HG02571 (cell line): ENCODE data around the gene MGST2.

Experiments used
- ATAC-seq: cut with Tn5 transposase; IDR thresholded peaks from one replicate; pipeline ENCODE4 v1.9.1; 2021; ENCODE audit warnings: mild to moderate bottlenecking, moderate library complexity; ENCODE audit not compliant: unreplicated experiment

The MGST2 gene

DNA sequence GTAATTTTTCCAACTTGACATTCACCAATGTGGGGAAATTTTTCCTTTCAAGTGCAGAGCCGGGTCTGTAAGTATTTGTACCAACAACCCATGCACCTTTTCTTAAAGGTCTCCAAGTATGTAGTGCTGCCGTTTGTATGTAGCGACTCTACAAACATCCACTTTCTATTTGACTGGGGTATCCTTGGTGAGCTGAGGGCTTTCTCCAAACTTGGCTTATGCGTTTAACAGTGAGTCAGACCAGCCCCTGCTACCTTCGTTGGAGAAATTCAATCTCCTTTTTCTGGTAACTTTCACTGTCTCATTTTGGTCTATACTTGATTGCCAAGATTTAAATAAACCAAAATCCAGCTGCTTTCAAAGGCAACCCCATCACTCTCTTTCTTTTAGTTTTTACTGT is 34.9 kb downstream of the MGST2 start:
- ATAC-seq, result no peak

DNA sequence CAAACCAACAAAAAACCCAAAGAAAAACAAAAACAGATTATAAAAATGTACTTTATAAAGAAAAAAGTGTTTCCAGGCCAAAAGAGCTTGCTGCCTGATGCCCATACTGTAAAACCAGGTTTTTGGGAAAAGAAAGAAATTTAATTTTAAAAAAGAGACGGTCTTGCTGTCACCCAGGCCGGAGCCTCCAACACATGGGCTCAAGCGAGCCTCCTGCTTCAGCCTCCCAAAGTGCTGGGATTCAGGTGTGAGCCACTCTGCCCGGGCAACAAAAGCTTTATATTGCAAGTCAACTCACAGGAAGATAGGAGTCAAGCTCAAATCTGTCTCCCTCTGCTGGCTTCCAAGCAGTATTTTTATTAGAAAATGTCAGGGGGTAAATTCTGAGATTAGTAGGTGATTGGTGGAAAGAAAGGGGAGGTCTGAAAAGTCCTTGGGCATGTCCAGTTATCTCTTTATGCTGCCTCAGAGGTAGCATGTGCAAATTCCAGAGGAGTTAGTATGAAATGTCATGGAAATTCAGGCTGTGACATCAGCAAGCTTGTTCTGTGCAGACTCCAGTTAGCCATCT is 39.4 kb downstream of the MGST2 start:
- ATAC-seq, result no peak

DNA sequence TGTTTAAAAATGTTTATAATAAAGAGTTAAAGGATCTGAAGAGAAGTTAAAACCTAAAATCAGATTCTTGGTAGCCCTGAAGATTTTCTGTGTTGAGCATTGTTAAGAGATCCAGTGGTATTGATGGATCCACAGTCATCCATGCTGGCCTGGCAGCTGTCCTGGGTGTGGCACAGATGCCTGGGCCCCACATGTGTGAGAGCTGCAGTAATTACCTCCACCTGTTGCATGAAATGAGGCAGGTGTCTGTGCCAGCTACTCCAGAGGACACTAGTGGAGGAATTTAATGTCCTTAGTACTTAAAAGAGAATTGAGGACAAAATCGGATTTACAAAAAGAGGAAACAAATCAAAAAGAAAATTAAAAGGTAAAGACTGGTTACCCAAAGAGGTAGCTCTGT is 44.0 kb downstream of the MGST2 start:
- no peak for ATAC-seq

DNA sequence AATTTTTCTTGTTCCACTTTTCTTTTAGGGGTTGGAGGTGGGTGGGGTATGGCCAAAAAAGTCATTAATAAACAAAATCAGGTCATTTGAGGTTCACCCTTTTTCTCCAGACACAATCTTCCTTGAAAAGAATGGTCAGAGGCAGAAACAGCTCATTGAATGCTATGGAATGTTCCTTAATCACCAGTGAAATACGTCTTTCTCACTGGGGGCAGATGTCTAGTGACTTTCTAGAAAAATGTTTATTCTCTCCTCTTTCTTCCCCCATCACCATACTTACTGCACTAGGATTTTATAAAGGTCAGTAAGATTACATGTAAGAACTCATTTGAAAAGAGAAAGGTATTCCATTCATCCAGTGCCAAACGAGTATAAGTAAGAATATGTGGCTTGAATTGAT is 44.5 kb downstream of the MGST2 start:
- ATAC-seq, result no peak

DNA sequence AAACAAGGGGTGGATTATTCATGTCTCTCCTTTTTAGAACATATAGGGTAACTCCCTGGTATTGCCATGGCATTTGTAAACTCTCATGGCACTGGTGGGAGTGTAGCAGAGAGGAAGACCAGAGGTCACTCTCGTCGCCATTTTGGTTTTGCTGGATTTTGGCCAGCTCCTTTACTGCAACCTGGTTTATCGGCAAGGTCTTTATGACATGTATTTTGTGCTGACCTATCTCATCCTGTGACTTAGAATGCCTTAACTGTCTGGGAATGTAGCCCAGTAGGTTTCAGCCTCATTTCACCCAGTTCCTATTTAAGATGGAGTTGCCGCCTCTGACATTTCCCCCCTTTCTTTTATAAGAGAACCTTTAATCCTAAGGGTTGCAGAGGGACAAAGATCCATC is 45.8 kb downstream of the MGST2 start:
- ATAC-seq, result no peak

DNA sequence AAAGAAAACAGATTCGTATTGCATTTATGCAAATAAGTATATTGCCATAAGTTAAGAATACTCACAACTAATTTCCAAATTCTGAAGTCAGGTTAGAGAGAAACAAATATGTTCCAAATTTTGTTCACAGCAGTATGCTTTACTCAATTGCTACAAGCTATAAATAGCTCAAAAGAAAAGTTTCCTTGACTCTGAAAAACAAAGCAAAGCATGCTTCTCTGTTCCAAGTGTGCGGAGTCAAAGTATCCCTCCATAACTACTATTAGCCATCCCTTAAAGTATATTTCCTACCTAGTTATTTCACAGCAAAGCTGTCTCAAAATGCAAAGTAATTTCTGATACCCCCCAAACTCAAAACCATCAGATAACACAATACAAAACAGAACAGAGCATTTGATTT is 47.3 kb downstream of the MGST2 start:
- ATAC-seq, result no peak

DNA sequence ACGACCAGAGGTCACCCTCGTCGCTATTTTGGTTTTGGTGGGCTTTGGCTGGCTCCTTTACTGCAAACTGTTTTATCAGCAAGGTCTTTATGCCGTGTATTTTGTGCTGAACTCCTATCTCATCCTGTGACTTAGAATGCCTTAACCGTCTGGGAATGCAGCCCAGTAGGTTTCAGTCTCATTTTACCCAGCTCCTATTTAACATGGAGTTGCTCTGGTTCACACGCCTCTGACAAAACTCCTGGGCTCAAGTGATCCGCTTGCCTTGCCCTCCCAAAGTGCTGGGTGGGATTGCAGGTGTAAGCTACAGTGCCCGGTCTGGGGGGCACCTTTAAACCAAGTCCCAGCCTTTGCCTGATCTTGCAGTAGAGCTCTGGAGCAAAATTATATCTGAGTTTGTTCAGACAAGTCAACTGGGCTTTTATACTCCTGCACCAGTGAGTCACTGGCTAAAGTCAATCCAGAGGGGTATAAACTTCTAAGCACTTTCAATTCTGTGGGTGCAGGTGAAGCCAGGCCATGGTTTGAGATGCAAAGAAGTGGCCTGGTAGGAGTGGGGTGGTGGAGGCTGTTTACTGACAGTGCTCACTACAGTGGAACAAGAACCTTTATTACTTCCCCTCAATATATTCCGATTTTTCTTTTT is 50.2 kb downstream of the MGST2 start:
- no peak for ATAC-seq

DNA sequence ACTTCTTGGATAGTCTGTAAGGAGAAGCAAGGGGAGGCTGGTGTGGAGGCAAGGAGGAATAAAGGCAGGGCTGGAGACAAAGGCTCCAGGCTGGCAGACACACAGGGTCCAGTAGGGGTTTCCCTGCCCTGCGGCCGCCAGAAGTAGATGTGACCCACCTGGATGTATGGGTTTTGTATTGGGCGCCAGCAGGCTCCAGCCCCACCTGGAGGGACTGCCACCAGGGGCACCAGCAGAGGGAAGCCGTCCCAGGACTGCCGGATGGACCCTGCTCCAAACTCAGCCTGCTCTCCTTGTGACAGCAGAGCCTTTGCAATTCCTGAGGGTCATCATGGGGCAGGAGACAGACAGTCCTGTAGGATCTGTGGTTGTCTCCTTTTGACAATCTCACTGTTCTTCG is 52.7 kb downstream of the MGST2 start:
- ATAC-seq, result no peak

DNA sequence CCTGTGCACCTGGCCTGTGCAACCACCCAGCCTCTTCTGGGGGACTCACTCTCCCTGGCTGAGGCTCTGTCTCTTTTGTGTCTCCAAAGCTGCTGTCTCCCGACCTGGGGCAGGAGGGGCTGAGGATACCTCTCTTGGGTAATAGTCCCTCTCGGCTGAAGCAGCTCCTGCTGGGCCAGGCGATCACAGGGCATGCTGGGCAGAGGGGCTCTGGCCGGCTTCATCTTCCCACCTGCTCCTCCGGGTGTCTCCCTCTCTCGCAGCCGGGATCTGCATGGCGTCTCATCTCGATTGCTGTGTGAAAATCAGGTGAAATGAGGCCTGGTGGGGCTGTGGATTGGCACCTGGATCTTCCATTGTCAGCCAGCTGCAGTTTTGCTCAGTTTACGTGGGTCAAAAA is 53.2 kb downstream of the MGST2 start:
- no peak for ATAC-seq

DNA sequence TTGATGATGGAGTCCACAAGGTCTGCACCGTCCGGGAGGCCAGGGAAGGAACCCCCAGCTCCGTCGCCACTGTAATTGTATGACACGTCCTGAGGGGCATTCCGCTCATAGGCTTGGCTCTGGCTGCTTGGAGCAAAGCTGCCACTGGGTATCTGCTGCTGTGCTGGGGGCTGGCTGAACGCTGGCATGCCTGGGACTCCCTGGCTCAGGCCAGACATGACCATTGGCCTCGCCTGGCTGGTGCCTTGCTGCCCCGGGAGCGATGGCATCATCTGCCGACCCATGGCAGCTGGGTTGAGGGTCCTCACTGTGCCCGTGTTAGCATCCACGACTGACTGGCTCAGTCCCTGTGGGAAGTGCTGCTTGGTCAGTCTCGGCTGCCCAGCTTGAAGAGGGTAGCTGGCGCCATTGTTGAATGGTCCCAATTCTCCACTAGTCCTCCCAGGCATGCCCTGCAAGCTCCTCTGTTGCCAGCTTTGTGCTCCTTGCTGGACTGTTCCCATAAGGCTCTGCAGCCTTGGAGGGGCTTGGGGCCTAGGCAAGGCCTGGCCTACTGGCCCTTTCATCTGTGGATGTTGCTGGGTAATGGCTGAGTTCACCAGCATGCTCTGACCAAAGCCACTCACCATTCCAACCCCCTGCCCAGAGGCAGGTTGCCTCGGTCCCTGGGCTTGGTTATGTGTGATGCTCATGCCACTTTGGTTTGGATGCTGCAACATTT is 53.9 kb downstream of the MGST2 start:
- no peak for ATAC-seq

DNA sequence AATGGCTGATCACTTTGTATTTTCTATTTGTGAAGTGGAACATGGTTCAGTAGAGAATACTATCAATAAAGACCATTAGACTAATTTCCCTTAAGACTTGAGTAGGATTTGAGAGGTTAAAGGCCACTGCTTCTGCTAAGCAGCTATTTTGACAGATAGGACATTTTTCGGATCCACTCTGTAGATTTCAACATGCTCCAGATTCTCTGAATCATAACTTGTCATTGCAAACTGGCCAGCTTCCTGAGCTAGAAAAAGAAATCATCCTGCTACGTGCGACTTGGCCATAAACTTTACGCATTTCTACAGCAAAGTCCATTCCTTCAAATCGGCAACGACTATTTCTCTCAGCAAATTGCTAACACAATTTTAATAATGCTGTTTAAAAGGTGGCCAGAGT is 55.2 kb downstream of the MGST2 start:
- ATAC-seq, result no peak

DNA sequence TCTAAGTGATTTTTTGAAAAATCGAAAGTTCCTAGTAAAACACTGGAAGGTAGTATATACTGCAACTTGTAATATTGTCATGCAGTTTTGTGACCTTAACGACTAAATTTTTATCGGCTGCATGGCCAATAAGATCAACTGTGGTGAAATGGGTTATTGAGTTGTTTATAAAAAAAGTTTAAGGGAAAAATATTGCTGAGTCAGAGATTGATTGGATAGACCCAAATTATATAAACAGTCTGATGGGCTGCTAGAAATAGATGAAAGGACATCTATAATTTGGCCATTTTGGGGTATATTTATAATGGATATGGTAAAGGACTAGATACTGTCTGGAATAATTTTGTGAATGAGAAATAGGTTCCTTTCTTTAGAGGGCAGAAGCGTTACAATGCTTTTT is 56.2 kb downstream of the MGST2 start:
- no peak for ATAC-seq

DNA sequence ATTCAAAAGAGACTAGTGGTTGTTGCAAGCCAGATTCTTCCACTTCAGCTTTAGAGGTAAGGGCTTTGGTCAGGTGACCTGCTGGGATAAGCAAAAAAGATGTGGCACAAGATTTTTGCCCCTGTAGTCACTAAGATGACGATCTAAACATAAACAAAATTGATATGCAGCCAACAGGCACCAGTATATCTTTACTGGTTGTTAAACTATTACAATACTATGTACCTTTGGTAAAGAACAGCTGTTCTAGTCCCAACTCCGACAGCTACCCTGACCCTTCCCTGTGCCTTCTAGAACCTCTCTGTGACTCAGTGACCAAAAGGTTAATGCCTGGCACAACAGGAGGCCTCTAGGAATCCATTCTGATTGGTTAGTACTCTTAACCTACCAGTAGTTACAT is 59.6 kb downstream of the MGST2 start:
- ATAC-seq, result no peak

DNA sequence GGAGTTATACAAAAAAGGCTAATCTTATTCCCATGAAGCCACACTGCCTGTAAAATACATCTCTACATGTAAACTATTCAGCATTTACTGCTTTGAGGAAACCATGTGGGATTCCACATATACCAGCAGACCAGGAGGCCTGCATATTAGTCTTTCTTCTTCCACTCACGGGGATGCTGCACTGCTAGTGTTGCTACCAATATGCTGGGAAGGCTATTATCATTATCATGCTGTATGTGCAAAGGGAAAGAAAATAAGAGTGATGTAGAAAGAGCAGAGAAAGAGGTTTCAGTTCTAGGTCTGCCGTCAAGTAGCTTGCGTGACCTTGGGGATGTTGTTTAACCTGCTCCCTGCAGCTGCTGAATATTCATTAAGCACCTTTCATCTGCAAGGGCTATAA is 61.0 kb downstream of the MGST2 start:
- no peak for ATAC-seq

DNA sequence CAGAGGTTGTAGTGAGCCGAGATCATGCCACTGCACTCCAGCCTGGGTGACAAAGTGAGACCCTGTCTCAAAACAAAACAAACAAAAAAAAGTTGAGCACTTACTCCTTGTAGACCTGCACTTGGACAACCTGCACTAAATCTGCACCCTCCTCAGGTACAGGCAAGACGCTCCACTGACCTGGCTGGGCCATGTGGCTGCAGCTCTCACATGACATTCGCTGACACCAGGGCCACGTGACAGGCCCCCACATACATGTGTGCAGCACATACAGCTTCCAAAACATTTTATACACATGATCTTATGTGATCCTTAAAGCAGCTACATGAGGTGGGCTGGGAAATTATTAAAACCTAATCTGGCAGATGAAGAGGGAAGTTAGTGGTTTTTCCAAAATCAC is 62.5 kb downstream of the MGST2 start:
- ATAC-seq, result no peak

DNA sequence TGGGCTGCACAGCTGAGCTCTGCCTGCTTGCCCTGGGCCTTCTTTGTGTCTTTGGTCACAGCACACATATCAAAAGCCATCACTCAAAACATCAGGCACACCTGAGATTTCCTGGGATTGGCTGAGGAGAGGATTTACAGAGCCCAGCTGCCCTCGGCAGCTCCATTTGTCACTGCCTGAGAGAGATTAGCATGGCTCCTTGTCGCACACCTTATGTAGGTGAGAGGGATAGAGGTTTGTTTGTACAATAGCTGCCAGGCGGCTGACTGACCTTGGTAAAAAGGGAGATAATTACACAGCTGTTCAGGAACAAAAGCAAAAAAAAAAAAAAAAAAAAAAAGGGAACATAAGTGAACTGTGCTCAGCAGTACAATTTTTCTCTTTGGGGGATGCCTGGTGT is 63.2 kb downstream of the MGST2 start:
- no peak for ATAC-seq

DNA sequence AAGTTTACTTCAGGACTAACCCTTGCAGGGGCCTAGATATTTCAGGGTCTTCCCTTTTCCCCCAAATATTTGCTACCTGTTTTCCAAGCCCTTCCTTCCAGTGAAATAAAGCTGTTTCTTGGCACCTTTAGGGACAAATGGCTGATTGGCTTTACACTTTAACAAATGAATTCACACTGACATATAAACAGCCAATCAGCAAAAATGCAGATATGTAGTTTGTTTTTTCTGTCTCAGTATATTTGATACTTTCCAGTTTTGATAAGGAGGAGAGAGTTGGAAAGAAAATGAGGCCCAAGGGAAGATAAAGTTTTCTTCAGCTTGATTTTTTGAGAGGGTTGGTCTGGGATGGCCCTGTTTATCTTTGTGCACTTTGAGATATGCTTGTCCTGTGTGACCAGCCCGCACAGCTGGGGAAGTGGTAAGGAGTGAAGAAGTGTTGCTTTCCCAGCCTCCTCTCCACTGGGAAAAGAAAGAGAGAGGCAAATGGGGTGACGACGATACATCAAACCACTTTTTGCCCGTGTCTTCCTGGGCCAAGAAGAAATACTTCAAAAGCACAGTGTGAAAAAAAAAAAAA is 67.5 kb downstream of the MGST2 start:
- no peak for ATAC-seq

DNA sequence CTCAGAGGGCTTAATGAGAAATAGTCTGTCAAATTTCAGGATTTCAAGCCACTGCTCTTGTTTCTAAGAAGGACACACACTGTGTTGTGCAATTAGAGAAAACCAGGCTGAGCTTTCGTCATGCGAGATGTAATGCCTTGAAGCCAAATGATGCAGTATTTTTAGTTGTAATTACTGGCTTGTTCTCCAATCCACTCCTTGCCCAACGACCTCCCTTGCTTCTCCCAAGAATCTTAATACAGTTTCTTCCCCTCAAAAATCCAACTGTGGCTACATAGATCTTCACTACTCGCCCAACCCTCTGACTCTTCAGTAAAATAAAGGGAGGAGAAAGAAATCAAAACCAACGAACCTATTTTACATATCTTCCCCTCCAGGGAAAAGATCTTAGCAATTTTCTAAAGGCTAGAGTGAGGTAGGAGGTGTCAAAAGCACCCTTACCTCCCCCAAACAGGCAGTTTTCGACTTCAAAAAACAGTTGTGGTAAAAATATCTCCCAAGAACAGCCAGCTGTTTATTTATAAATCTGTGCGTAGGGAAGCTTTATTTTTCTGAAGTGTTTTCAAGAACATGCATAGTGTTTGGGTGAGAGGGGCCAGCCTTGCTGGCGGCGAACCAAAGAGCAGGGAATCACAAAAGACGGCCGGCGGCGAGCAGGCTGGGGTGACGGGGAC is 68.7 kb downstream of the MGST2 start:
- ATAC-seq, result no peak

DNA sequence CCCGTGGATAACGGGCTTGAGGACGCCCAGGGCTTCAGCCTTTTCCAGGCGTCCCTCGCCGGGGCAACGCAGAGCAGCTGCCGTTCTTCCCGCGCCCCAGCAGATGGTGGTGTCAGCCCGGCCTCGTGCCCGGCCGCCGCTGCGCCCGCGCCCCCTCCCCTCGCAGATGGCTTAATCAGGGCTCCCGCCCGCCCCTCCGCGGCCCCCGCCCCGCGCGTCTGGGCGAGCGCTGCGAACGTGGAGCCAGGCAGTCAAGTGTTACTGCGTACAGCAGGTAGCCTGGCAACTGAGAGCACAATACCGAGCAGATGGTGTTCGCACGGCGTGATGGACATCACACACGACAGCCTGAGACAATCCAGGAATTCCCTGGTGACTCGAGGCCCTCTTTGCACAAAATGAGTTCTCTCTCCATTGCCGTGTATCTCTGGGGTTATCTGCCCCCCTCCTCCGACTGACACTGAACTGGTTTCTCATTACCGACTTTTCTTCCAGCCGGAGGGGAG is 69.3 kb downstream of the MGST2 start:
- ATAC-seq, result no peak

DNA sequence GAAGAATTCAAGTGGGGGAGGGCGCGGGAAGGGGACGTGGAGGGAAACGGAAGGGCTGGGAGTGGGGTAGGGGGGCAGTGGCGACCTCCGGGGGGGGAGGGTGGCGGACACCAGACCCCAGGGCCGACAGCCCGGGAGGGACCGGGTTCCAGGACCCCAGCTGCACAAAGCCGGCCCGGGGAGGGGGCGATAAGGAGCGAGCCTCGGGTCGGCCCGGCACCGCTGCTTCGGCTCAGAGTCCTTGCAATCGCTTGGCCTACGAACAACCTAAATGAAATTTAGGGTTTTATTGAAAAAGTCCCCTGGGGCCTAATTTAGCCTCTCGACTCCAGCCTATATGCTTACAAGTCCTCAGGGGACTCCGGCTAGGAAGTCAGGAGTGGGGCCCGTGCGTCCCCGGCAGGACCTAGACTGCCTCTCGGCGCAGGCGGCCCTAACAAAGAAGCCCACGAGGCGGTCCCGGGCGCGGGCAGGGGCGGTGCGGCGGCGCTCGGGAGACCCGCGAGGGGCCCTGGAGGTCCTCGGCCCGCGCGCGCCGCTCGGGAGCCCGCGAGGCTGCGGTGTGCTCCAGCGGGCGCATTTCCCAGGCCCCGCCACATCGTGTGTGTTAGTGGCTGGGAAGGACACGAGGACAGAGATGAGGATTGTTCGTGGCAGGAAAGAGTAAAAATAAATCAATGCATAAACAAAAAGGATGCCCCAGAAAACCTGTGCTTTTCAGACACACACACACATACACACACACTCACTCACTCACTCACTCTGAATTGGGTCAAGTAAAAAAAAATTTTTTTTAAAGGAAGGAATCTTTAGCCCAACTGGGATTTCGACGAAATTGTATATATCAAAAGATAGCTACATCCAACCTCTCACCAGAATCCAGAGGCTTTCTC is 70.0 kb downstream of the MGST2 start:
- no peak for ATAC-seq

DNA sequence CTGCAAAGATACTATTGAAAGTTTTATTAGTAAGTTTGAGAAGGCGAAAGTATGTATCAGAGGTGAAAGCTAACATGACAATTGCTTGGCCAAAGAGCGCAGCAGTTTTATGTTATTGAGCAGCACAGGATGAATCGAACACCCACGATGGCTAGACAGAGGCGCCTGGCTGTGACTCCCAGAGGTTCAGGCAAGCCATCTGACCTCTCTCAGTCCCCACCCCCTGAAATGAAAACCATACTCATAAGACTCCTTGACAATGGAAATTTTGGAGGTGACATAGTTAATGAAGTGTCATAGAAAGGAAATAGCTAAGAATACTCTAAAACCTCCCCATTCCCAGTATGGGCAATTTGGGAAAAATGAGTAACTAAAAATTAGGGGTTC is 70.6 kb downstream of the MGST2 start:
- no peak for ATAC-seq
